HG02623 (cell line): ENCODE data around the gene ADRB1.

Experiments used
- ATAC-seq: cut with Tn5 transposase; IDR thresholded peaks from one replicate; pipeline ENCODE4 v1.9.1; 2021; ENCODE audit warnings: moderate library complexity; ENCODE audit not compliant: unreplicated experiment

Gene ADRB1

GRCh38 chr10:114053946-114054345 is 10.3 kb downstream of the ADRB1 start:
- no peak for ATAC-seq

- ATAC-seq = no peak
These were observed 14.2 kb downstream of the ADRB1 start for GRCh38 chr10:114057855-114058254.

DNA sequence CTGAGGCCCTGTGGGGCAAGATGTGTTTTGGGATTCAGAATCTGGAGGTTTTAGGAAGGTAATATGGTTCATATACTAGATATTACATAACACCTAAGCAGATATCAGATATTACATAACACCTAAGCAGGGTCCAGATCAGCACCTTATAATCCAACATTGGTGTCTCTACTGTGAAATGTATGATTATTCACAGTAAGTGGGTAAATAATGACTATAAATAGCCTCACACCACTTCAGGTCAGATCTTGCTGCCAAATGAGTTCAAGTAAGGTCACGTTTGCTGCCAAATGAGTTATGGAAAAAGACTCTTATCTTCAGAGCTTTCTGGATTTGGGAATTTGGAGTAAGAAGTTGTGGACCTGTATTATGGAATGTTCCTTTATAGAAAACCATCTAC is 14.6 kb downstream of the ADRB1 start:
- ATAC-seq = no peak

GRCh38 chr10:114059561-114059960 is 15.9 kb downstream of the ADRB1 start:
- no peak for ATAC-seq

DNA sequence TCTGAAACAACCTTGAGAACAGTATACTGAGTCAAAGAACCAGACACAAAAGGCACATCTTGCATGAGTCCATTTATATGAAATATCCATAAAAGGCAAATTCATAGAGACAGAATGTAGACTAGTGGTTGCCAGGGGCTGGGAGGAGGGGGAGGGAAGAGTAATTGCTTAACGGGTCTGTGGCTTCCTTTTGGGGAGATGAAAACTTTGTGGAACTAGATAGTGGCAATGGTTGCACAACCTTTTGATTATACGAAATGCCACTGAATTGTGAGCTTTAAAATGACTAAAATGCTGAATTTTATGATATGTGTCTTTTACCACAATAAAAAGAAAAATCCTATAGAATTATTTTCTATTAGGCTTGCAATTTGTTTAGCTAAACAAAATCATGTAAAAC is 16.8 kb downstream of the ADRB1 start:
- ATAC-seq = no peak

- ATAC-seq = no peak
These were observed 17.5 kb downstream of the ADRB1 start for GRCh38 chr10:114061148-114061547.

- no peak for ATAC-seq
These were observed 18.1 kb downstream of the ADRB1 start for GRCh38 chr10:114061789-114062188.

DNA sequence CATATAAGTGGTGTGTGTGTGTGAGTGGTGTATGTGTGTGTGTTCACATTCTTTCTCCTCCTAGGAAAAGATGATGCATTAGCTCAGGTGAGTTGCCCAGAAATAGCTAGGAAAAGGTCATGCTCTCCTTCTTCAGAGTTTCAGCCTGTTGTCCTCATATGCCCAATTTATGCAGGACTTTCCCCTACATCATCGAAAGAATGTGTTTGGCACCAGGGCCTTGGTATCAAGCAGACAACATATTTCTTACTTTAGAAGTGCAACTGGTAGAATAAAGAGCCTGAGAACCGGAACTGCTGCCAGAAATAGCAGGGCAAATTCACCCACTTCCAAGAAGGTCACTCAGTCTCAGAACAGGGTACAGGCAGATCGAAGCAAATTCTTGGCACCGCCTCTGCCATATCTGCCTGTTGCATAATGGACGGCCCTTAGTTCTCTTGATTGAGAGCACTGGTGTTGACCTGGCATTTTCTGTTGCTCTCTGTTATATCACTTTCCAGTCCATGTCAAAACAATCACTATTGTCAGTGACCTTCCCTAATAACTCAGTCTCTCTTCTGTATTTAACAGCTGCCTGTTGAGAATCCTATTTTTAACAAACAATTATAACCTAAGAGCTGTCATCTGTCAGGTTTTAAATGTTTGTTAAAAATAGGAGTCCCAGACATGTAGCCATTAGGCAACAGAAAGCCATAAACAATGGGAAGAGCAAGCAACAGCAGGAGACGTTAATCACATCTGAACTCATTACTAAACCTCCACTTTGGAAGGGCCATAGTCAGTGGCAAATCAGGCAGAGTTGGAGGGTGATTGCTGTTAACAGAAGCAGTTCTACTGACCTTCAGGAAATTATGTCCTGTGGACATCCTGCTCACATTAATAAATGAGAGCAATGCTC is 20.7 kb downstream of the ADRB1 start:
- ATAC-seq = no peak

GRCh38 chr10:114065049-114065435 is 21.4 kb downstream of the ADRB1 start:
- no peak for ATAC-seq

GRCh38 chr10:114068054-114068707 is 24.5 kb downstream of the ADRB1 start:
- no peak for ATAC-seq

- no peak for ATAC-seq
These were observed 27.0 kb downstream of the ADRB1 start for GRCh38 chr10:114070710-114071109.

GRCh38 chr10:114071178-114071577 is 27.5 kb downstream of the ADRB1 start:
- no peak for ATAC-seq

DNA sequence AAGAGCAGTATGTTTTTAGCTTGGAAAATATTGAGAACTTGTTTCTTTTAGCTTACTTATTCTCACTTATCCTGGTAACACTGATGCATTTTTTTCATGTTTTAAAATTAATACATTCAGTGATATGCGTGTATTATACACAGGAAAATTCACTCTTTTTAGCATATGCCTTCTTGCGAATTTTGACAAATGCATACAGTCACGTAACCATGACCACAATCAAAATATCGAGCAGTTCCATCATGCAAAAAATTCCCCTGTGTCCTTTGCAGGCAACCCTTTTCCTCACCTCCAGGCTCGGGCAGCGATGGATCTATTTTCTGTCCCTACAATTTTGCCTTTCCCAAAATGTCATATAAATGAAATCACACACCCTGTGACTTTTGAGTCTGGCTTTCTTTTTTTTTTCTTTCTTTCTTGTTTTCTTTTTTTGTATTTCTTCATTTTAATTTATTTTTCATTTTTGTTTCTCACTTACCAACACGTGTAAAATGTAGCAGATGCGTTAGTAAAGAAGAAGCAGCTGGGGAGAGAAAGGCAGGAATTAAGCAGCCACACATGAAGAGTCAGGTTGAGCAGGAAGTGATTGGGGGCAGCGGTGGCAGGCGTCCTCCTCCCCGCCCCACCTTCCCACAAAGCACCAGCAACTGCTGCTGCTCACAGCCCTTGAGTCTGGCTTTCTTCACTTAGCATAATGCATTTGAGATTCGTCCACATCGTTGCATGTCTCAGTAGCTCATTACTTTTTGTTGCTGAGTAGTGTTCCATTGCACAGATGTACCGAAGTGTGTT is 29.9 kb downstream of the ADRB1 start:
- ATAC-seq = no peak

DNA sequence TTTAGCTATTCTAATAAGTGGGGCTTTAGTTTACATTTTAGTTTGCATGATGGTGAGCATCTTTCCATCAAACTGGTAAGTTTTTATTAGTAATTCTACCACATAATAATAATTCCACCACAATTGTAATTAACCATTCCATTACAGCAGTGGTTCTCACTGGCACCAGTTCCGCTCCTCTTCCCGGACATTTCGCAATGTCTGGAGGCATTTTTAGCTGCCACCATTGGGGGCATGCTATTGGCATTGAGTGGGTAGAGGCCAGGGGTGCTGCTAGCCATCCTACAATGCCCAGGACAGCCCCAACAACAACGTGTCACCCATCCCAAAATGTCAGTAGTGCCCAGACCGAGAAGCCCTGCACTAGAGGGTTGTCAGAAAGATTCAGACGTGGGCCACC is 31.4 kb downstream of the ADRB1 start:
- ATAC-seq = no peak

GRCh38 chr10:114077347-114077746 is 33.7 kb downstream of the ADRB1 start:
- ATAC-seq = no peak

DNA sequence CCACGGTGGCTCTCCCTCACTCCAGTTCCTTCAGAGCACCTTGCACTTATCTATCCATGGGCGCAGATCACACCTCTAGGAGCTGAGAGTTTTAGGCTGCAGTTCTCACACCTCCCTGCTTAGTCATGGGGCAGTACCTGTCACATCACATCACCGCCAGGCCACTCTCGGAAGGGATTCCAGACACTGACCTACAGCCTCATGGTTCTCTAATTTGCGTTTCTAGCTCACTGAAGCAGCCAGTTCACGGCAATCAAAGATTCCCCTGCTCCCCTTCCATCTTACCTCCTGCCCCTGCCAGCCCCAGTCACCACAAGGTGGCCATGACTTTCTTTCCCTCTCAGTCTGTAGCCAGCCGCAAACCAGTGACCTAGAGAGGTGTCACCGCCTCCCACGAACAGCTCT is 34.2 kb downstream of the ADRB1 start:
- no peak for ATAC-seq

DNA sequence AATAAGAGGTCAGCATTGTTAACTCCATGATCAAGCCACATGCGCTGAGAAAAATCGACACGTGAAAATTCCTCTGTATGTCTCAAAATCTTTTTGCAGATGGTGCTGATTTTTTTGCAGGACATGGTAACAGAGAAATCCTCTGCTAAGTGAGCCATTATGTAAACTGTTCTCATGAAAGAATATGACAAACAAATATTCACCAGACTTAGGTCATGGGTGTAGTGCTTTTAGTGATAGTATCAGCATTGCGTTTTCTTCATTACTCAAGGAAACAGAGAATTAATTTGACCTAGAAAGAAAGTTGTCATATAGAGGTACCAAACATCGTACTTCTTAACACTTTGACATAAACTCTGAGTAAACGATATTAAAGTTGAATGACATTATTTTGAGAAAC is 34.7 kb downstream of the ADRB1 start:
- no peak for ATAC-seq

DNA sequence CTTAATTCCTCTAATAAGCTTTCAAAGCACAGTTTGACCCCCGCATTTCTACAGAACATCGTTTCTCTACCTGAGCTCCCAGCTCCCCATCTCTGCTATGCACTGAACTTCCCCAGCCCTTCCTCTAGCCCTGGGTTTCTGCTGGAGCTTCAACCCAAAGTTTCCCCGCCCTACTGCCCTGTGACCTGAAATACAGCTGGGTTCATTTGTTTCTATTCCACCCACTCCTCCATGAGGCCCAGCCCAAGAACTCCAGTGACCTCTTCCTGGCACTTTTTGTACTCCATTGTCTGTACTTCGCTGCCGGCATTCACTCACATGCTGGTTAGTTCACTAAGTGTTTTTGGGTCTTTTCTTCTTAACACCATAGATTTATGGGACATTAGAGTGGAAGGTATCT is 35.8 kb downstream of the ADRB1 start:
- no peak for ATAC-seq

DNA sequence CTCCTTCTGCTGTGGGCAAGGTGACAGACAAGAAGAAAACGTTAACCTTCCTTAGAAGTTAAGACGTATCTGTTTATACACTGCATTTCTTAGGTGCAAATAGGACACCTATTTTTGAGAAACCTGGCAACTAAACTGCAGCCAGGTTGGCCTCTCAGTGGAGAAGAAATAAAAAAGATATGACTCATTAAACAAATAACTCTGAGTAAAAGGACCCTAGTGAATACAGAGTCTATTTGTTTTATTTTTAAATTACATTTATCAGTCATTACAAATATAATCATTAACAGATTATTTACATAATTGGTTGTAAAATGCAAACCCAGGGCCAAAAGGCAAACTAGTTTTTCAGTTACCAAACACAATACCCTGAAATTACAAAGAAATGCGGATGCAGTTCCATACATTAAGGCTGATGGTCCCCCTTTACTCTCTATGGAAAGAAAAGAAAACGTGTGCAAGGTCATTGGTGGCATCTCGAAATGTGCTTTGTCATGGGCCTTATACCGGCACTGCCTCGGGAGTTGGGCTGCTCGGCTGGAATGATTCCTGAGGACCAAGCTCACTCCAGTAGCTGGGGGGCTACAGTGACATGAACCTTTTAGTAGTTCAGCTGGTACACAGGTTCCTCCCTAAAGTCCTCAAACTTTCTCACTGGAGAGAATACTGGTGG is 38.4 kb downstream of the ADRB1 start:
- ATAC-seq = no peak

- no peak for ATAC-seq
These were observed 39.4 kb downstream of the ADRB1 start for GRCh38 chr10:114083040-114083439.

DNA sequence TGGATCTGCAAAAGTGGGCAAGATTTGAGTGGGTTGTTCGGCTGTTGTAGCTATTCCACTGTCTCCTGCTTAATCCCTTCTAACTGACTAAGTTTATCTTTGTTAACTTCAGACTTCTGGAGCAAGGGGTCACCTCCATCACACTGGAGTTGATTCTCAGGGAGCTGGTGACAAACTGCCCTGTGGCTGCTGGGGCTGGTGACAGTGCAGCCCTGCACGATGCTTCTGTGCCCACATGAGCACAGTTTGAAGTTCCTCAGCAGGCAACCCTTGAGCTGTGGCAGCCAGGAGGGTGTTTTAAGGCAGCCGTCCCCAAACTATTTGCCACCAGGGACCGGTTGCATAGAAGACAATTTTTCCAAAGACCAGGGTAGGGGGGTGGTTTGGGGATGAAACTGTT is 40.5 kb downstream of the ADRB1 start:
- ATAC-seq = no peak
